DOHH2 (cell line): ENCODE results near the gene SUMF1.

Source experiments
- H3F3A ChIP-seq: fragments of 200-600 bp; sonication (generic), shearing (Covaris generic); 2 replicates; pipeline ENCODE4 v1.6.0; 2016; ENCODE audit warnings: antibody characterized with exemption, mild to moderate bottlenecking; ENCODE audit not compliant: control insufficient read depth, insufficient read depth
- H3K27ac ChIP-seq: fragments of 200-600 bp; sonication (generic); 2 replicates; pipeline ENCODE4 v1.5.1; 2014; ENCODE audit warnings: low read depth, mild to moderate bottlenecking, low read length, moderate library complexity
- H3K27me3 ChIP-seq: fragments of 200-600 bp; sonication (generic); 2 replicates; pipeline ENCODE4 v1.6.1; 2014; ENCODE audit warnings: mild to moderate bottlenecking, low read length, mixed read lengths; ENCODE audit not compliant: control insufficient read depth
- H3K36me3 ChIP-seq: fragments of 200-600 bp; sonication (generic); 2 replicates; pipeline ENCODE4 v1.6.1; 2014; ENCODE audit warnings: mild to moderate bottlenecking, low read length, moderate library complexity, mixed read lengths; ENCODE audit not compliant: control insufficient read depth
- H3K4me1 ChIP-seq: fragments of 200-600 bp; sonication (generic); 2 replicates; pipeline ENCODE4 v1.6.1; 2014; ENCODE audit warnings: mild to moderate bottlenecking, low read length, mixed read lengths; ENCODE audit not compliant: control insufficient read depth
- H3K4me2 ChIP-seq: fragments of 200-600 bp; sonication (generic); 2 replicates; pipeline ENCODE4 v1.6.0; 2014; ENCODE audit warnings: mild to moderate bottlenecking, low read length, moderate library complexity
- H3K4me3 ChIP-seq: fragments of 200-600 bp; sonication (generic); 2 replicates; pipeline ENCODE4 v1.5.1; 2014; ENCODE audit warnings: mild to moderate bottlenecking, low read length, mixed read lengths
- H3K79me2 ChIP-seq: fragments of 200-600 bp; sonication (generic); 2 replicates; pipeline ENCODE4 v1.6.1; 2014; ENCODE audit warnings: mild to moderate bottlenecking, low read length, mixed read lengths; ENCODE audit not compliant: control insufficient read depth
- H3K9me2 ChIP-seq: fragments of 200-600 bp; sonication (generic); replicated peaks from 2 replicates; pipeline ENCODE4 v1.6.1; 2014; ENCODE audit warnings: mild to moderate bottlenecking, low read length, mixed read lengths; ENCODE audit not compliant: control insufficient read depth
- H3K9me3 ChIP-seq: fragments of 200-600 bp; sonication (generic); 2 replicates; pipeline ENCODE4 v1.6.1; 2014; ENCODE audit warnings: antibody characterized with exemption, low read length, mixed read lengths; ENCODE audit not compliant: control insufficient read depth, insufficient read depth
- H4K20me1 ChIP-seq: fragments of 200-600 bp; sonication (generic); 2 replicates; pipeline ENCODE4 v1.6.0; 2014; ENCODE audit warnings: low read depth, mild to moderate bottlenecking, antibody characterized with exemption, low read length, moderate library complexity; ENCODE audit not compliant: control insufficient read depth, insufficient read depth
- CTCF ChIP-seq: fragments of 200-600 bp; sonication (generic); IDR thresholded peaks from one replicate; pipeline ENCODE4 v1.5.1; 2014; ENCODE audit warnings: antibody characterized with exemption, mild to moderate bottlenecking, low read depth, low read length; ENCODE audit not compliant: poor library complexity, severe bottlenecking
- EZH2phosphoT487 ChIP-seq: fragments of 200-600 bp; sonication (generic); IDR thresholded peaks from 2 replicates; pipeline ENCODE4 v1.6.1; 2017; ENCODE audit warnings: borderline replicate concordance, mild to moderate bottlenecking, antibody characterized with exemption, low read length, moderate library complexity, mixed read lengths

SUMF1 gene

GRCh38 chr3:4466741-4467521 lies at the start of gene SUMF1:
SUMF1 (minus strand) TSS chr3:4467269; CDS start chr3:4467245, 24 bp downstream.
- peak within 1 kb of the TSS; percentile 74 for H3K4me2 ChIP-seq
- peaks cover 15% of the 10 kb centered on the region for H3K4me1 ChIP-seq
- no peaks in the 10 kb centered on the region for H3K9me2 ChIP-seq
- TF ChIP-seq EZH2phosphoT487 (no peak), CTCF (no peak)
- no peaks in the 10 kb centered on the region for H4K20me1 ChIP-seq
- no peaks in the 10 kb centered on the region for H3K9me3 ChIP-seq
- H3K27ac ChIP-seq: peak within 1 kb of the TSS; percentile 18; the same call in 1 of the 2 replicates
- H3K4me3 ChIP-seq: peak within 1 kb of the TSS; percentile 89
- H3K27me3 ChIP-seq: no peaks in the 10 kb centered on the region
- H3K36me3 ChIP-seq: no peaks in the 10 kb centered on the region
- peaks cover 11% of the 10 kb centered on the region for H3K79me2 ChIP-seq
- no peaks in the 10 kb centered on the region for H3F3A ChIP-seq

- H3K9me3 ChIP-seq: no peaks in the 10 kb centered on the region
These were observed 49.0 kb upstream of the SUMF1 start for GRCh38 chr3:4515916-4516579.

GRCh38 chr3:4514916-4515315 lies 47.8 kb upstream of the SUMF1 start:
- no peaks in the 10 kb centered on the region for H3F3A ChIP-seq
- no peak overlapping the region for H3K4me2 ChIP-seq
- no peak overlapping the region for H3K4me3 ChIP-seq
- no peak for TF ChIP-seq CTCF
- TF ChIP-seq EZH2phosphoT487: no peak
- H3K9me3 ChIP-seq: no peaks in the 10 kb centered on the region
- peaks cover 11% of the 10 kb centered on the region for H3K36me3 ChIP-seq
- no peaks in the 10 kb centered on the region for H4K20me1 ChIP-seq
- no peaks in the 10 kb centered on the region for H3K27me3 ChIP-seq
- no peak overlapping the region for H3K27ac ChIP-seq
- H3K79me2 ChIP-seq: peaks cover 6% of the 10 kb centered on the region
- H3K4me1 ChIP-seq: peaks cover 23% of the 10 kb centered on the region
- H3K9me2 ChIP-seq: no peaks in the 10 kb centered on the region

More at GRCh38 chr3:4515916-4516579, 49.0 kb upstream of the SUMF1 start:
- TF ChIP-seq EZH2phosphoT487 (no peak), CTCF (no peak)
- Histone ChIP-seq H3K9me2 (no peaks in the 10 kb centered on the region), H3K4me3 (no peak overlapping the region), H3K79me2 (peaks cover 4% of the 10 kb centered on the region; the same call in 1 of the 2 replicates), H3F3A (no peaks in the 10 kb centered on the region), H3K4me2 (no peak overlapping the region), H3K36me3 (peaks cover 11% of the 10 kb centered on the region), H3K4me1 (peaks cover 23% of the 10 kb centered on the region), H3K27me3 (no peaks in the 10 kb centered on the region), H3K27ac (no peak overlapping the region), H4K20me1 (no peaks in the 10 kb centered on the region)
